Lower leg skin (tissue), 3 donors: Measurements from ENCODE around the gene YJEFN3.

Source experiments
- CTCF ChIP-seq, 3 donors: fragments of 450-650 bp; IDR thresholded peaks; one replicate each; pipeline ENCODE4 v1.5.1; 2016; ENCODE audit warnings: antibody characterized with exemption in 3 of 3, mild to moderate bottlenecking in 3 of 3, moderate library complexity in 2 of 3
- POLR2A ChIP-seq, 2 donors: fragments of 450-650 bp; IDR thresholded peaks; one replicate each; pipeline ENCODE4 v1.6.1; 2016 to 2017; ENCODE audit warnings: antibody characterized with exemption in 2 of 2, mild to moderate bottlenecking in 1 of 2, moderate library complexity in 1 of 2

- TF ChIP-seq CTCF (IDR thresholded peaks at IDR 0.05) (no peak), POLR2A (IDR thresholded peaks at IDR 0.05) (no peak)
These were observed 46.7 kb downstream of the YJEFN3 start for GRCh38 chr19:19575411-19575810.
